Ishikawa (cell line): ENCODE measurements around the gene SAMD9.

Source experiments
- CEBPB ChIP-seq: IDR thresholded peaks from 2 replicates; pipeline ENCODE4 v1.6.1; 2012
- CREB1 ChIP-seq: IDR thresholded peaks from 2 replicates; pipeline ENCODE4 v1.6.1; 2012; ENCODE audit warnings: low read depth
- EGR1 ChIP-seq: IDR thresholded peaks from 2 replicates; pipeline ENCODE4 v1.6.1; 2012
- EP300 ChIP-seq: IDR thresholded peaks from 2 replicates; pipeline ENCODE4 v1.6.1; 2012; ENCODE audit warnings: borderline replicate concordance
- FOXM1 ChIP-seq: IDR thresholded peaks from 2 replicates; pipeline ENCODE4 v1.6.1; 2012; ENCODE audit warnings: low read depth, borderline replicate concordance
- NFIC ChIP-seq: IDR thresholded peaks from 2 replicates; pipeline ENCODE4 v1.6.1; 2012
- RAD21 ChIP-seq: IDR thresholded peaks from 2 replicates; pipeline ENCODE4 v1.6.1; 2012; ENCODE audit warnings: low read depth
- TAF1 ChIP-seq: IDR thresholded peaks from 2 replicates; pipeline ENCODE4 v1.6.1; 2012; ENCODE audit warnings: low read depth, mild to moderate bottlenecking
- TCF12 ChIP-seq: IDR thresholded peaks from 2 replicates; pipeline ENCODE4 v1.6.1; 2012; ENCODE audit warnings: low read depth
- TEAD4 ChIP-seq: IDR thresholded peaks from 2 replicates; pipeline ENCODE4 v1.6.1; 2012
- YY1 ChIP-seq: IDR thresholded peaks from 2 replicates; pipeline ENCODE4 v1.6.1; 2012; ENCODE audit warnings: low read depth
- ZBTB7A ChIP-seq: IDR thresholded peaks from 2 replicates; pipeline ENCODE4 v1.6.1; 2012; ENCODE audit warnings: low read depth
- TF ChIP-seq, protein P1 (sequence below): IDR thresholded peaks from 2 replicates; pipeline ENCODE4 v1.6.1; 2012
- TF ChIP-seq, protein P2 (sequence below): IDR thresholded peaks from 2 replicates; pipeline ENCODE4 v1.6.1; 2012; ENCODE audit warnings: low read depth, mild to moderate bottlenecking
- TF ChIP-seq, protein P3 (sequence below): IDR thresholded peaks from 2 replicates; pipeline ENCODE4 v1.6.1; 2012

Gene SAMD9

DNA sequence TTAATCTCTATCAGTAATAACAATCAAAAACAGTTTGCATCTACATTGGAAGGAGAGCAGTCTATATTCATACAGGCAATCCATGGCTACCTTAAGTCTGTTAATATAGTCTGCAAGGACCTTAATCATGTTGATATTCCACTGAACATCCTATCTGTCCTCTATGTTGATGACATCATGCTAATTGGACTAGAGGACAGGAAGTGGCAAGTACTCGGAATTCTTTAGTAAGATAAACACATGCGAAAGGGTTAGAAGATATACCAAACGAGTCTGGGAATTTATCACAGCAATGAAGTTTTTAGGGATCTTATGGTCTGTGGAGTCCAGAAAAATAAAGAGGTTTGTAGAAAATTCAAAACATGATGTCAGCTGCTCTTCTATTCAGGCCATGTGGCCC is 41.7 kb upstream of the SAMD9 start:
- TF ChIP-seq TAF1 (no peak), FOXM1 (no peak), EGR1 (no peak), EP300 (no peak), CREB1 (no peak), RAD21 (no peak)
- TF ChIP-seq, protein P1, sequence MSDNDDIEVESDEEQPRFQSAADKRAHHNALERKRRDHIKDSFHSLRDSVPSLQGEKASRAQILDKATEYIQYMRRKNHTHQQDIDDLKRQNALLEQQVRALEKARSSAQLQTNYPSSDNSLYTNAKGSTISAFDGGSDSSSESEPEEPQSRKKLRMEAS = no peak

DNA sequence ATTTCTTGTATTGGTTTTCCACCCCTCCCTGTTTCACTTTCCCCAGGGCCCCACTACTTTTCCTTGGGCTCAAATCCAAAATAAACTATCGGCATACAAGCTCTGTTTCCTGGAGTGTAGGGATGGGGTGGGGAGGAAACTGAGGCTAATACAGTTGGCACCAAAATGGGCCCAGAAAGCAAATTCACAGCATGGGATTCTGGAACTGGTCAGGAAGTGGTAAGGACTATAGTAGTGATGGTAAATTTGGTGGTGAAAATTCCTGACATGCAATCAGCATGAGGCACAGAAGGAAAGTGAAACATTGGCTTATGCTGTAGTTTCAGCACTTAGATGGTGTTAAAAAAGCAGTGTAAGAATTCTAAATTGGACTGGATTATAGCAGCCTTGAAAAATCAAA is 39.1 kb upstream of the SAMD9 start:
- TF ChIP-seq, protein P2, sequence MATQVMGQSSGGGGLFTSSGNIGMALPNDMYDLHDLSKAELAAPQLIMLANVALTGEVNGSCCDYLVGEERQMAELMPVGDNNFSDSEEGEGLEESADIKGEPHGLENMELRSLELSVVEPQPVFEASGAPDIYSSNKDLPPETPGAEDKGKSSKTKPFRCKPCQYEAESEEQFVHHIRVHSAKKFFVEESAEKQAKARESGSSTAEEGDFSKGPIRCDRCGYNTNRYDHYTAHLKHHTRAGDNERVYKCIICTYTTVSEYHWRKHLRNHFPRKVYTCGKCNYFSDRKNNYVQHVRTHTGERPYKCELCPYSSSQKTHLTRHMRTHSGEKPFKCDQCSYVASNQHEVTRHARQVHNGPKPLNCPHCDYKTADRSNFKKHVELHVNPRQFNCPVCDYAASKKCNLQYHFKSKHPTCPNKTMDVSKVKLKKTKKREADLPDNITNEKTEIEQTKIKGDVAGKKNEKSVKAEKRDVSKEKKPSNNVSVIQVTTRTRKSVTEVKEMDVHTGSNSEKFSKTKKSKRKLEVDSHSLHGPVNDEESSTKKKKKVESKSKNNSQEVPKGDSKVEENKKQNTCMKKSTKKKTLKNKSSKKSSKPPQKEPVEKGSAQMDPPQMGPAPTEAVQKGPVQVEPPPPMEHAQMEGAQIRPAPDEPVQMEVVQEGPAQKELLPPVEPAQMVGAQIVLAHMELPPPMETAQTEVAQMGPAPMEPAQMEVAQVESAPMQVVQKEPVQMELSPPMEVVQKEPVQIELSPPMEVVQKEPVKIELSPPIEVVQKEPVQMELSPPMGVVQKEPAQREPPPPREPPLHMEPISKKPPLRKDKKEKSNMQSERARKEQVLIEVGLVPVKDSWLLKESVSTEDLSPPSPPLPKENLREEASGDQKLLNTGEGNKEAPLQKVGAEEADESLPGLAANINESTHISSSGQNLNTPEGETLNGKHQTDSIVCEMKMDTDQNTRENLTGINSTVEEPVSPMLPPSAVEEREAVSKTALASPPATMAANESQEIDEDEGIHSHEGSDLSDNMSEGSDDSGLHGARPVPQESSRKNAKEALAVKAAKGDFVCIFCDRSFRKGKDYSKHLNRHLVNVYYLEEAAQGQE = no peak
- TF ChIP-seq YY1 (no peak), TCF12 (no peak), FOXM1 (no peak), NFIC (no peak), EP300 (no peak), EGR1 (no peak), CREB1 (no peak), RAD21 (no peak)

DNA sequence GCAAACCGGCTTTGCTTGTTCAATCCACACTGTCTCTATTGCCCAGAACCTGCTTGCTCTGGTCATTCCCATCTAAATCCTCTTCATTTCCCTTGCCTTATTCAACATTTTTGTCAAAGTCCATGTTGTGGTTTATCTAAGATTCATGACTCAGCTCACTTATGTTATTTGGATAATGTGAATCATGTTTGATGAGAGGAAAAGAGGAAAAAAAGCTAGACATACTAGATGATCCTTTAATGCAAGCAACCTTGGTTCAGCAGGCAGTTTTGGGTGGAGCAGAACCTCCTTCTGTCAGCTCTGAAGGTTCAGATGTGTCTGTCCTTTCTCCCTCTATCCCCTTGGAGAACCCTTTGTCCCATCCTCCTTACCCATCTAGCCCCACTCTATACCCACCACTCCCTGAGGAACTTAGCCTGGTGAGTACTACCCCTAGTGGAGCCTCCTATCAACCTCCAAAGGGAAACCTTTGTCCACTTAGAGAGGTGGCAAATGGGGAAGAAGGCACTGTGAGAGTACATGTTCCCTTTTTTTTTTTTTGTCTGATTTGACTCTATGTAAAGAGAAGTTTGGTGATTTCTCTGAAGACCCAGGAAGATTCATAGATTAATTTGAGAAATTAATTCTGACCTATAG is 32.5 kb upstream of the SAMD9 start:
- TF ChIP-seq TEAD4 (no peak), EGR1 (no peak), EP300 (no peak), CREB1 (no peak), CEBPB (no peak), ZBTB7A (no peak), NFIC (no peak), TAF1 (no peak), FOXM1 (no peak)
- TF ChIP-seq, protein P1 = no peak
- TF ChIP-seq, protein P2 = no peak
- TF ChIP-seq, protein P3, sequence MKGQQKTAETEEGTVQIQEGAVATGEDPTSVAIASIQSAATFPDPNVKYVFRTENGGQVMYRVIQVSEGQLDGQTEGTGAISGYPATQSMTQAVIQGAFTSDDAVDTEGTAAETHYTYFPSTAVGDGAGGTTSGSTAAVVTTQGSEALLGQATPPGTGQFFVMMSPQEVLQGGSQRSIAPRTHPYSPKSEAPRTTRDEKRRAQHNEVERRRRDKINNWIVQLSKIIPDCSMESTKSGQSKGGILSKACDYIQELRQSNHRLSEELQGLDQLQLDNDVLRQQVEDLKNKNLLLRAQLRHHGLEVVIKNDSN = no peak

DNA sequence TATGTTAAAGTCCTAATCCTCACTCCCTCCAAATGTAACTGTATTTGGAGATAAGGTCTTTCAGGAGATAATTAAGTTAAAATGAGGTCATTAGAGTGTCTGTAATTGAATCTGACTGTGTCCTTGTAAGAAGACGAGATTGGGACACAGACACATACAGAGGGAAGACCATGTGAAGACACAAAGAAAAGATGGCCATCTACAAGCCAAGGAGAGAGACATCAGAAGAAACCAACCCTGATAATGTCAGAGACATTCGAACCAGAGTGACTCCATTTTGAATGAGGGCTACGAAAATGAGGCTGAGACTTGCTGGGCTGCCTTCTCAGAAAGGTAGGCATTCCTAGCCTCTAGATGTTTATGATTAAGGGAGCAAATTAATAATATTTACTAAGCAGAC is 30.9 kb upstream of the SAMD9 start:
- no peak for TF ChIP-seq ZBTB7A

DNA sequence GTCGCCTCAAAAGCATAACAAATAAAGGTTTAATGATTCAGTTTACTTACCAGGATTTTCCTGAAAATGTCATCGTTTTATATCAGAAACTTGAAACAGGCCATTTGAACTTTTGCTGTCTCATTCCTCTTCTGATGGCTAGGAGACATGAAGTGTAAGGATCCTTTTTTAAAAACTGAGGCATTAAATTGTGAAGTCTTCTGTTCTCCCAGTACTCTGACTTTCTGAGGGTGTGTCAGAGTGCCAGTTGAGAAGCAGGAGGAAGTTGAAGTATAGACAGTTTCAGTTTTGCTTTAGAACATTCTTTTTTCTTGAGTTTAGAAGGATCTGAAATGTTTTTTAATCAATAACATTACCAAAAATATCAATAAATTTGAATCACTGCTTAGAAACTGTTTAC is 30.4 kb upstream of the SAMD9 start, which contains the start of gene SAMD9L:
TSS of gene SAMD9L (minus strand) at position 242 of the 400 bp plus-strand sequence. CDS start 12,414 bp downstream, outside the sequence.
- TF ChIP-seq, protein P1 = no peak
- TF ChIP-seq, protein P2 = no peak
- TF ChIP-seq TCF12 = no peak
- no peak for TF ChIP-seq EP300
- no peak for TF ChIP-seq RAD21
- no peak for TF ChIP-seq NFIC
- no peak for TF ChIP-seq CREB1
- no peak for TF ChIP-seq TEAD4
- TF ChIP-seq YY1 = no peak
- TF ChIP-seq EGR1 = no peak
- no peak for TF ChIP-seq TAF1
- TF ChIP-seq, protein P3 = no peak
